ENCODE measurements around the gene PPP1R9B.

GRCh38 chr17:50097926-50098325 is 52.6 kb downstream of the PPP1R9B start:
- no peak for TF ChIP-seq CTCF (conservative IDR thresholded peaks at IDR 0.05)
- TF ChIP-seq ZFX (IDR thresholded peaks at IDR 0.05), result no peak

Data from C4-2B (cell line).